SK-N-SH treated with all-trans-retinoic acid at 6 μM for 48 hours (cell line): Measurements from ENCODE around the gene DYTN.

ENCODE experiments used
- ATAC-seq: fragments of 200-7000 bp; cut with Tn5 transposase; 3 replicates; pipeline ENCODE4 v1.9.1; 2020; ENCODE audit warnings: mild to moderate bottlenecking, moderate library complexity
- ARNTL ChIP-seq: fragments of 450-650 bp; formaldehyde crosslinking; IDR thresholded peaks from 2 replicates; pipeline ENCODE4 v1.5.0; 2020; ENCODE audit warnings: low read depth, mild to moderate bottlenecking, moderate library complexity, borderline replicate concordance
- BACH2 ChIP-seq: fragments of 250-450 bp; sonication (Bioruptor Pico); IDR thresholded peaks from 2 replicates; pipeline ENCODE4 v1.9.0; 2021; ENCODE audit warnings: mild to moderate bottlenecking, borderline replicate concordance
- CSDC2 ChIP-seq: fragments of 250-450 bp; sonication (Bioruptor Pico); IDR thresholded peaks from 2 replicates; pipeline ENCODE4 v1.5.0; 2020; ENCODE audit warnings: mild to moderate bottlenecking, moderate library complexity
- ESRRG ChIP-seq: fragments of 250-450 bp; sonication (Bioruptor Pico); IDR thresholded peaks from 2 replicates; pipeline ENCODE4 v1.6.1; 2021; ENCODE audit warnings: mild to moderate bottlenecking
- GLIS3 ChIP-seq: fragments of 250-450 bp; sonication (Bioruptor Pico); IDR thresholded peaks from 2 replicates; pipeline ENCODE4 v1.5.0; 2020; ENCODE audit warnings: mild to moderate bottlenecking, moderate library complexity
- ISL1 ChIP-seq: fragments of 250-450 bp; sonication (Bioruptor Pico); IDR thresholded peaks from 2 replicates; pipeline ENCODE4 v2.1.2; 2022; ENCODE audit warnings: mild to moderate bottlenecking, moderate library complexity
- OSR1 ChIP-seq: fragments of 250-450 bp; sonication (Bioruptor Pico); IDR thresholded peaks from 2 replicates; pipeline ENCODE4 v1.8.0; 2022; ENCODE audit warnings: moderate library complexity, mild to moderate bottlenecking, inconsistent platforms
- PPARA ChIP-seq: fragments of 250-450 bp; sonication (Bioruptor Pico); IDR thresholded peaks from 2 replicates; pipeline ENCODE4 v1.5.0; 2020; ENCODE audit warnings: mild to moderate bottlenecking, borderline replicate concordance
- RARB ChIP-seq: fragments of 250-450 bp; sonication (Bioruptor Pico); IDR thresholded peaks from 2 replicates; pipeline ENCODE4 v1.8.0; 2021; ENCODE audit warnings: mild to moderate bottlenecking, moderate library complexity
- SNAI2 ChIP-seq: fragments of 250-450 bp; sonication (Bioruptor Pico); IDR thresholded peaks from 2 replicates; pipeline ENCODE4 v1.5.0; 2020; ENCODE audit warnings: mild to moderate bottlenecking, moderate library complexity
- TCF4 ChIP-seq: fragments of 250-450 bp; sonication (Bioruptor Pico); IDR thresholded peaks from 2 replicates; pipeline ENCODE4 v1.8.0; 2021; ENCODE audit warnings: mild to moderate bottlenecking, moderate library complexity, borderline replicate concordance
- TOX ChIP-seq: fragments of 250-450 bp; sonication (Bioruptor Pico); IDR thresholded peaks from 2 replicates; pipeline ENCODE4 v1.8.0; 2021; ENCODE audit warnings: mild to moderate bottlenecking, moderate library complexity, borderline replicate concordance
- ZC3H10 ChIP-seq: fragments of 250-450 bp; sonication (Bioruptor Pico); IDR thresholded peaks from 2 replicates; pipeline ENCODE4 v1.5.1; 2021; ENCODE audit warnings: mild to moderate bottlenecking, moderate library complexity
- ZFP3 ChIP-seq: fragments of 250-450 bp; sonication (Bioruptor Pico); IDR thresholded peaks from 2 replicates; pipeline ENCODE4 v1.5.0; 2020; ENCODE audit warnings: mild to moderate bottlenecking, moderate library complexity
- ZFP30 ChIP-seq: fragments of 450-650 bp; formaldehyde crosslinking; IDR thresholded peaks from 2 replicates; pipeline ENCODE4 v1.5.0; 2022; ENCODE audit warnings: mild to moderate bottlenecking, moderate library complexity
- ZNF565 ChIP-seq: fragments of 450-650 bp; formaldehyde crosslinking; conservative IDR thresholded peaks from 2 replicates; pipeline ENCODE4 v1.5.0; 2020; ENCODE audit warnings: low read depth, mild to moderate bottlenecking, moderate library complexity
- ZNF70 ChIP-seq: fragments of 450-650 bp; formaldehyde crosslinking; IDR thresholded peaks from 2 replicates; pipeline ENCODE4 v1.5.0; 2020; ENCODE audit warnings: mild to moderate bottlenecking, moderate library complexity
- ZNF8 ChIP-seq: fragments of 450-650 bp; formaldehyde crosslinking; IDR thresholded peaks from 2 replicates; pipeline ENCODE4 v1.5.0; 2020; ENCODE audit warnings: mild to moderate bottlenecking, moderate library complexity
- TF ChIP-seq, protein P1 (sequence below): fragments of 250-450 bp; sonication (Bioruptor Pico); IDR thresholded peaks from 2 replicates; pipeline ENCODE4 v1.8.0; 2021; ENCODE audit warnings: low read depth, mild to moderate bottlenecking, moderate library complexity, borderline replicate concordance
- TF ChIP-seq, protein P2 (sequence below): fragments of 250-450 bp; sonication (Bioruptor Pico); IDR thresholded peaks from 2 replicates; pipeline ENCODE4 v1.5.1; 2021; ENCODE audit warnings: mild to moderate bottlenecking, moderate library complexity
- TF ChIP-seq, protein P3 (sequence below): fragments of 250-450 bp; sonication (Bioruptor Pico); IDR thresholded peaks from 2 replicates; pipeline ENCODE4 v1.8.0; 2020; ENCODE audit warnings: mild to moderate bottlenecking, moderate library complexity, borderline replicate concordance
- TF ChIP-seq, protein P4 (sequence below): fragments of 250-450 bp; sonication (Bioruptor Pico); IDR thresholded peaks from 2 replicates; pipeline ENCODE4 v1.5.0; 2020; ENCODE audit warnings: mild to moderate bottlenecking, moderate library complexity
- TF ChIP-seq, protein P5 (sequence below): fragments of 250-450 bp; sonication (Bioruptor Pico); IDR thresholded peaks from 2 replicates; pipeline ENCODE4 v1.5.1; 2020; ENCODE audit warnings: low read depth, mild to moderate bottlenecking, moderate library complexity

The DYTN gene

DNA sequence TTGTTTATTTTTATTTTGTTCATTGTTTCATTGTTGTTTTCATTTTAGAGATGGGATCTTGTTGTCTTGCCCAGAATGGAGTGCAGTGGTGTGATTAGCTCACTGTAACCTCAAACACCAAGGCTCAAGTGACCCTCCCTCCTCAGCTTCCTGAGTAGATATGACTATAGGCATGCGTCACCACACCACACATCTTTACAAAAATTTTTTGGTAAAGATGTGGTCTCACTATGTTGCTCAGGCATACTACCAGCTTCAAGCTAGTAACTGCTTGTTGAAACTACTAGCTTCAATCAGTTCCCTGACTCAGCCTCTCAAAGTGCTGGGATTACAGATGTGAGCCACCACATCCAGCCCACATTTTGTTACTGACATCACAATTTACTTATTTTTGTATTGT, 61.1 kb downstream of the DYTN start:
- TF ChIP-seq, protein P1, sequence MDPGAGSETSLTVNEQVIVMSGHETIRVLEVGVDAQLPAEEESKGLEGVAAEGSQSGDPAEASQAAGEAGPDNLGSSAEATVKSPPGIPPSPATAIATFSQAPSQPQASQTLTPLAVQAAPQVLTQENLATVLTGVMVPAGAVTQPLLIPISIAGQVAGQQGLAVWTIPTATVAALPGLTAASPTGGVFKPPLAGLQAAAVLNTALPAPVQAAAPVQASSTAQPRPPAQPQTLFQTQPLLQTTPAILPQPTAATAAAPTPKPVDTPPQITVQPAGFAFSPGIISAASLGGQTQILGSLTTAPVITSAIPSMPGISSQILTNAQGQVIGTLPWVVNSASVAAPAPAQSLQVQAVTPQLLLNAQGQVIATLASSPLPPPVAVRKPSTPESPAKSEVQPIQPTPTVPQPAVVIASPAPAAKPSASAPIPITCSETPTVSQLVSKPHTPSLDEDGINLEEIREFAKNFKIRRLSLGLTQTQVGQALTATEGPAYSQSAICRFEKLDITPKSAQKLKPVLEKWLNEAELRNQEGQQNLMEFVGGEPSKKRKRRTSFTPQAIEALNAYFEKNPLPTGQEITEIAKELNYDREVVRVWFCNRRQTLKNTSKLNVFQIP (CRISPR knock-in tag), result no peak
- TF ChIP-seq ZNF565 (CRISPR knock-in tag), result no peak
- TF ChIP-seq, protein P2, sequence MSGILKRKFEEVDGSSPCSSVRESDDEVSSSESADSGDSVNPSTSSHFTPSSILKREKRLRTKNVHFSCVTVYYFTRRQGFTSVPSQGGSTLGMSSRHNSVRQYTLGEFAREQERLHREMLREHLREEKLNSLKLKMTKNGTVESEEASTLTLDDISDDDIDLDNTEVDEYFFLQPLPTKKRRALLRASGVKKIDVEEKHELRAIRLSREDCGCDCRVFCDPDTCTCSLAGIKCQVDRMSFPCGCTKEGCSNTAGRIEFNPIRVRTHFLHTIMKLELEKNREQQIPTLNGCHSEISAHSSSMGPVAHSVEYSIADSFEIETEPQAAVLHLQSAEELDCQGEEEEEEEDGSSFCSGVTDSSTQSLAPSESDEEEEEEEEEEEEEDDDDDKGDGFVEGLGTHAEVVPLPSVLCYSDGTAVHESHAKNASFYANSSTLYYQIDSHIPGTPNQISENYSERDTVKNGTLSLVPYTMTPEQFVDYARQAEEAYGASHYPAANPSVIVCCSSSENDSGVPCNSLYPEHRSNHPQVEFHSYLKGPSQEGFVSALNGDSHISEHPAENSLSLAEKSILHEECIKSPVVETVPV (CRISPR knock-in tag), result no peak
- no peak for TF ChIP-seq CSDC2 (CRISPR knock-in tag)
- TF ChIP-seq GLIS3 (CRISPR knock-in tag), result no peak
- no peak for TF ChIP-seq BACH2 (CRISPR knock-in tag)
- TF ChIP-seq TCF4 (CRISPR knock-in tag), result no peak
- TF ChIP-seq, protein P3, sequence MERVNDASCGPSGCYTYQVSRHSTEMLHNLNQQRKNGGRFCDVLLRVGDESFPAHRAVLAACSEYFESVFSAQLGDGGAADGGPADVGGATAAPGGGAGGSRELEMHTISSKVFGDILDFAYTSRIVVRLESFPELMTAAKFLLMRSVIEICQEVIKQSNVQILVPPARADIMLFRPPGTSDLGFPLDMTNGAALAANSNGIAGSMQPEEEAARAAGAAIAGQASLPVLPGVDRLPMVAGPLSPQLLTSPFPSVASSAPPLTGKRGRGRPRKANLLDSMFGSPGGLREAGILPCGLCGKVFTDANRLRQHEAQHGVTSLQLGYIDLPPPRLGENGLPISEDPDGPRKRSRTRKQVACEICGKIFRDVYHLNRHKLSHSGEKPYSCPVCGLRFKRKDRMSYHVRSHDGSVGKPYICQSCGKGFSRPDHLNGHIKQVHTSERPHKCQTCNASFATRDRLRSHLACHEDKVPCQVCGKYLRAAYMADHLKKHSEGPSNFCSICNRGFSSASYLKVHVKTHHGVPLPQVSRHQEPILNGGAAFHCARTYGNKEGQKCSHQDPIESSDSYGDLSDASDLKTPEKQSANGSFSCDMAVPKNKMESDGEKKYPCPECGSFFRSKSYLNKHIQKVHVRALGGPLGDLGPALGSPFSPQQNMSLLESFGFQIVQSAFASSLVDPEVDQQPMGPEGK (CRISPR knock-in tag), result no peak
- no peak for TF ChIP-seq ESRRG (CRISPR knock-in tag)
- no peak for TF ChIP-seq PPARA
- no peak for TF ChIP-seq OSR1 (CRISPR knock-in tag)
- TF ChIP-seq ZC3H10 (CRISPR knock-in tag), result no peak
- no peak for TF ChIP-seq ZFP30 (CRISPR knock-in tag)
- no peak for TF ChIP-seq ARNTL (CRISPR knock-in tag)
- no peak for ATAC-seq

DNA sequence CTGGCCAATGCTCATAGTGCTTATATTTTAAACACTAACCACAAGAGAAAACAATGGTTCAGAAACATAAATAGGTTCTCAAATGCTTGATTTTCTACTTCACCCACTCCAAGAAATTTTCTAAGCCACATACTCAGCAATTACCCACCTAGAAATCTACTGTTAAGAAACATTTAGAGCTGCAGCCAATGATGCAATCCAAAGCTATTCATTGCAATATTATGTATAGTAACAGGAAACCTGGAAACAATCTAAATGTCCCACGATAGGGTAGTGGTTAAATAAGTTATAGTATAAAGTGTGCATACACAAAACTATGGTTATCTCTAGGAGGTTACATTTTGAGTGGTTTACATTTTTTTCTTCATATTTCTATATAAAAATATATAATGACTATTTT, 70.2 kb downstream of the DYTN start:
- ATAC-seq, result no peak
- TF ChIP-seq, protein P4, sequence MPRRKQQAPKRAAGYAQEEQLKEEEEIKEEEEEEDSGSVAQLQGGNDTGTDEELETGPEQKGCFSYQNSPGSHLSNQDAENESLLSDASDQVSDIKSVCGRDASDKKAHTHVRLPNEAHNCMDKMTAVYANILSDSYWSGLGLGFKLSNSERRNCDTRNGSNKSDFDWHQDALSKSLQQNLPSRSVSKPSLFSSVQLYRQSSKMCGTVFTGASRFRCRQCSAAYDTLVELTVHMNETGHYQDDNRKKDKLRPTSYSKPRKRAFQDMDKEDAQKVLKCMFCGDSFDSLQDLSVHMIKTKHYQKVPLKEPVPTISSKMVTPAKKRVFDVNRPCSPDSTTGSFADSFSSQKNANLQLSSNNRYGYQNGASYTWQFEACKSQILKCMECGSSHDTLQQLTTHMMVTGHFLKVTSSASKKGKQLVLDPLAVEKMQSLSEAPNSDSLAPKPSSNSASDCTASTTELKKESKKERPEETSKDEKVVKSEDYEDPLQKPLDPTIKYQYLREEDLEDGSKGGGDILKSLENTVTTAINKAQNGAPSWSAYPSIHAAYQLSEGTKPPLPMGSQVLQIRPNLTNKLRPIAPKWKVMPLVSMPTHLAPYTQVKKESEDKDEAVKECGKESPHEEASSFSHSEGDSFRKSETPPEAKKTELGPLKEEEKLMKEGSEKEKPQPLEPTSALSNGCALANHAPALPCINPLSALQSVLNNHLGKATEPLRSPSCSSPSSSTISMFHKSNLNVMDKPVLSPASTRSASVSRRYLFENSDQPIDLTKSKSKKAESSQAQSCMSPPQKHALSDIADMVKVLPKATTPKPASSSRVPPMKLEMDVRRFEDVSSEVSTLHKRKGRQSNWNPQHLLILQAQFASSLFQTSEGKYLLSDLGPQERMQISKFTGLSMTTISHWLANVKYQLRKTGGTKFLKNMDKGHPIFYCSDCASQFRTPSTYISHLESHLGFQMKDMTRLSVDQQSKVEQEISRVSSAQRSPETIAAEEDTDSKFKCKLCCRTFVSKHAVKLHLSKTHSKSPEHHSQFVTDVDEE (CRISPR knock-in tag), result no peak
- TF ChIP-seq, protein P3 (CRISPR knock-in tag), result no peak
- TF ChIP-seq ZFP30 (CRISPR knock-in tag) (no peak), SNAI2 (CRISPR knock-in tag) (no peak), ZNF565 (CRISPR knock-in tag) (no peak), OSR1 (CRISPR knock-in tag) (no peak), ESRRG (CRISPR knock-in tag) (no peak), ZNF8 (CRISPR knock-in tag) (no peak), ZFP3 (CRISPR knock-in tag) (no peak), TCF4 (CRISPR knock-in tag) (no peak), PPARA (no peak), ISL1 (CRISPR knock-in tag) (no peak), RARB (no peak), ZC3H10 (CRISPR knock-in tag) (no peak), ZNF70 (CRISPR knock-in tag) (no peak), ARNTL (CRISPR knock-in tag) (no peak), TOX (CRISPR knock-in tag) (no peak)
- TF ChIP-seq, protein P1 (CRISPR knock-in tag), result no peak
- TF ChIP-seq, protein P5, sequence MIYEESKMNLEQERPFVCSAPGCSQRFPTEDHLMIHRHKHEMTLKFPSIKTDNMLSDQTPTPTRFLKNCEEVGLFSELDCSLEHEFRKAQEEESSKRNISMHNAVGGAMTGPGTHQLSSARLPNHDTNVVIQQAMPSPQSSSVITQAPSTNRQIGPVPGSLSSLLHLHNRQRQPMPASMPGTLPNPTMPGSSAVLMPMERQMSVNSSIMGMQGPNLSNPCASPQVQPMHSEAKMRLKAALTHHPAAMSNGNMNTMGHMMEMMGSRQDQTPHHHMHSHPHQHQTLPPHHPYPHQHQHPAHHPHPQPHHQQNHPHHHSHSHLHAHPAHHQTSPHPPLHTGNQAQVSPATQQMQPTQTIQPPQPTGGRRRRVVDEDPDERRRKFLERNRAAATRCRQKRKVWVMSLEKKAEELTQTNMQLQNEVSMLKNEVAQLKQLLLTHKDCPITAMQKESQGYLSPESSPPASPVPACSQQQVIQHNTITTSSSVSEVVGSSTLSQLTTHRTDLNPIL, result no peak
- TF ChIP-seq, protein P2 (CRISPR knock-in tag), result no peak
